B cell (primary cell): ENCODE results near the gene TSC22D2. TPM values are rescaled to one million over a fixed set of nuclear protein-coding genes. Genes with fewer than 3 reads are reported as not detected.

Source experiments
- ATAC-seq: fragments of 200-7000 bp; cut with Tn5 transposase; one replicate; pipeline ENCODE4 v1.10.0; 2021; ENCODE audit warnings: low read depth, mild to moderate bottlenecking, moderate number of reproducible peaks, moderate library complexity
- CTCF ChIA-PET: fragments of 350-600 bp; sonication (Branson Sonifier 250); formaldehyde crosslinking; loops from one replicate; lab custom pipeline; 2021; ENCODE audit warnings: antibody characterized with exemption, inconsistent platforms; lab: Charles Lee
- POLR2A ChIA-PET: fragments of 350-600 bp; sonication (Branson Sonifier 250); formaldehyde crosslinking; loops from one replicate; lab custom pipeline; 2021; ENCODE audit warnings: antibody characterized with exemption; lab: Charles Lee
- DNase-seq: peaks from one replicate; pipeline ENCODE4 v3.0.0; 2013
- H2AFZ ChIP-seq: 2 replicates; pipeline ENCODE4 v1.6.1; 2012; ENCODE audit warnings: mild to moderate bottlenecking, low read depth, low read length; ENCODE audit not compliant: insufficient read depth, poor library complexity, severe bottlenecking
- H3K27ac ChIP-seq, 2 donors: 1 replicate in 1 of 2; 2 replicates in 1 of 2; pipeline ENCODE4 v1.5.1; 2012 to 2013; ENCODE audit warnings: low read length in 2 of 2, mild to moderate bottlenecking in 2 of 2, moderate library complexity in 1 of 2
- H3K27me3 ChIP-seq, 4 experiments: fragments of 200-600 bp in 1 of 4; sonication (generic) in 1 of 4; replicated peaks in 1 of 4; 1 replicate in 2 of 4; 2 replicates in 2 of 4; pipeline versions ENCODE4 v1.6.1 to v1.7.0; 2013 to 2016; ENCODE audit warnings: low read length in 3 of 4, mild to moderate bottlenecking in 2 of 4, mixed read lengths in 1 of 4, moderate library complexity in 1 of 4; ENCODE audit not compliant: insufficient read depth in 4 of 4, control insufficient read depth in 3 of 4; ENCODE audit errors: control extremely low read depth in 1 of 4
- H3K36me3 ChIP-seq, 2 experiments: replicated peaks in 1 of 2; 1 replicate in 1 of 2; 2 replicates in 1 of 2; pipeline versions ENCODE4 v1.6.1 to v1.7.1; 2013; ENCODE audit warnings: low read length in 1 of 2; ENCODE audit not compliant: insufficient read depth in 2 of 2, control insufficient read depth in 1 of 2; ENCODE audit errors: control extremely low read depth in 1 of 2, extremely low read depth in 1 of 2
- H3K4me1 ChIP-seq, 2 donors: fragments of 200-600 bp in 1 of 2; sonication (generic) in 1 of 2; 1 replicate in 1 of 2; 2 replicates in 1 of 2; pipeline versions ENCODE4 v1.5.1 to v1.6.1; 2013 to 2017; ENCODE audit warnings: low read length in 2 of 2; ENCODE audit not compliant: control insufficient read depth in 2 of 2, insufficient read depth in 2 of 2
- H3K4me2 ChIP-seq: replicated peaks from 2 replicates; pipeline ENCODE3; 2012; ENCODE audit warnings: mild to moderate bottlenecking, low read depth, low read length; ENCODE audit not compliant: poor library complexity, severe bottlenecking
- H3K4me3 ChIP-seq, 5 experiments: fragments of 200-600 bp in 1 of 5; sonication (generic) in 1 of 5; 1 replicate in 3 of 5; 2 replicates in 2 of 5; pipeline versions ENCODE4 v1.5.1 to v1.7.0; 2011 to 2016; ENCODE audit warnings: low read length in 4 of 5, mild to moderate bottlenecking in 4 of 5, low read depth in 2 of 5, control low read depth in 1 of 5, moderate library complexity in 1 of 5; ENCODE audit not compliant: insufficient read depth in 1 of 5; ENCODE audit errors: control extremely low read depth in 1 of 5, extremely low read depth in 1 of 5
- H3K79me2 ChIP-seq: fragments of 200-600 bp; sonication (generic); one replicate; pipeline ENCODE4 v1.6.0; 2016; ENCODE audit warnings: low read length; ENCODE audit not compliant: control insufficient read depth, insufficient read depth
- H3K9ac ChIP-seq: fragments of 200-600 bp; sonication (generic); 2 replicates; pipeline ENCODE4 v1.6.1; 2017; ENCODE audit warnings: mild to moderate bottlenecking, low read length, moderate library complexity
- H3K9me3 ChIP-seq, 3 donors: one replicate each; pipeline versions ENCODE4 v1.6.1 to v1.7.1; 2013; ENCODE audit warnings: low read length in 2 of 3; ENCODE audit not compliant: control insufficient read depth in 2 of 3, insufficient read depth in 1 of 3; ENCODE audit errors: control extremely low read depth in 1 of 3
- H4K20me1 ChIP-seq: 2 replicates; pipeline ENCODE4 v1.6.0; 2012; ENCODE audit warnings: mild to moderate bottlenecking, low read length; ENCODE audit not compliant: insufficient read depth, control insufficient read depth, poor library complexity, severe bottlenecking
- H3K27ac Mint-ChIP-seq: one replicate; pipeline ENCODE4 v1.8.0; 2021; ENCODE audit warnings: mixed read lengths
- H3K27me3 Mint-ChIP-seq: one replicate; pipeline ENCODE4 v1.8.0; 2021; ENCODE audit warnings: mixed read lengths
- H3K4me1 Mint-ChIP-seq: one replicate; pipeline ENCODE4 v1.8.0; 2021; ENCODE audit warnings: mixed read lengths
- H3K4me3 Mint-ChIP-seq: one replicate; pipeline ENCODE4 v1.8.0; 2021; ENCODE audit warnings: mixed read lengths
- H3K9me3 Mint-ChIP-seq: one replicate; pipeline ENCODE4 v1.8.0; 2022; ENCODE audit warnings: mixed read lengths; ENCODE audit not compliant: insufficient read depth
- CTCF ChIP-seq: fragments of 200-600 bp; IDR thresholded peaks from one replicate; pipeline ENCODE4 v1.8.0; 2022; ENCODE audit warnings: antibody characterized with exemption, mild to moderate bottlenecking
- EZH2 ChIP-seq: IDR thresholded peaks from 2 replicates; pipeline ENCODE4 v1.6.1; 2012; ENCODE audit warnings: borderline replicate concordance, low read depth, mild to moderate bottlenecking, moderate library complexity, low read length; ENCODE audit not compliant: insufficient read depth, poor library complexity, severe bottlenecking
- WGBS: methylation state at CpG from one replicate; pipeline ENCODE4 v1.1.5; 2013; ENCODE audit warnings: missing lambda C conversion rate; ENCODE audit not compliant: insufficient coverage; 5-methylcytosine and 5-hydroxymethylcytosine counted together
- intact Hi-C: fragments of 100-400 bp; cut with micrococcal nuclease; formaldehyde crosslinking; loops from one replicate; pipeline ENCODE4 v1.10.0; 2022
- polyA plus RNA-seq: library from polyadenylated mRNA; depleted of rRNA; stranded (reverse); fragments of >200 nt; gene quantifications from 2 replicates; pipeline ENCODE4 v1.2.3, GENCODE V29; 2012
- total RNA-seq, 2 donors: library from RNA; stranded (reverse); fragments of 120-200 nt in 1 of 2; gene quantifications; 1 replicate in 1 of 2; 2 replicates in 1 of 2; pipeline versions ENCODE4 v1.2.3 to v1.2.4, GENCODE V29; 2013 to 2022

Gene TSC22D2
- total and polyA plus RNA-seq, 2 donors (not counting 1 experiment from before 2014, with no cell fraction given) = 17.2 to 45.9 TPM

- Histone ChIP-seq H2AFZ (no peak overlapping the region), H3K27ac (no peak overlapping the region)
- H3K4me1 Mint-ChIP-seq = no peaks in the 10 kb centered on the region
These were observed 95.5 kb downstream of the TSC22D2 start for GRCh38 chr3:150503402-150504099.

More at GRCh38 chr3:150503402-150504099, 95.5 kb downstream of the TSC22D2 start:
- Mint-ChIP-seq H3K4me3 (no peak overlapping the region), H3K9me3 (peaks cover 7% of the 10 kb centered on the region), H3K27ac (no peak overlapping the region), H3K27me3 (peaks cover 32% of the 10 kb centered on the region)
- H3K9ac ChIP-seq = no peak overlapping the region
- no peaks in the 10 kb centered on the region for H3K79me2 ChIP-seq
- H3K9me3 ChIP-seq = peaks cover 1 to 12% (median 8%) of the 10 kb centered on the region in 3 donors
- CTCF ChIA-PET = interaction anchor here (0.9 to 2.0 kb wide), 3 partner anchors 8 to 695 kb away, joined by 3 to 9 read pairs (median 5); no protein-coding TSS in a partner anchor
- no peak overlapping the region for H3K4me2 ChIP-seq
- peaks cover 0 to 5% (median 1%) of the 10 kb centered on the region in 4 experiments for H3K27me3 ChIP-seq
- no peak overlapping the region for H3K4me3 ChIP-seq
- H3K36me3 ChIP-seq = no peaks in the 10 kb centered on the region
- no peak for ATAC-seq
- no peaks in the 10 kb centered on the region for H4K20me1 ChIP-seq
- POLR2A ChIA-PET = no interaction called here
- intact Hi-C loops = no loop called here
- DNase-seq = no peak
- no peak for TF ChIP-seq CTCF
- no peak for TF ChIP-seq EZH2
- 88% methylated on average over 3 of the region's 5 CpGs for WGBS
- no peaks in the 10 kb centered on the region for H3K4me1 ChIP-seq
